Testis (tissue), 2 donors: Measurements from ENCODE around the gene ZFPM1.

Experiments used
- CTCF ChIP-seq, 3 experiments: fragments of 450-650 bp in 2 of 3; fragments of 200-600 bp in 1 of 3; sonication (generic) in 1 of 3; IDR thresholded peaks; one replicate each; pipeline ENCODE4 v1.5.1; 2016 to 2019; ENCODE audit warnings: antibody characterized with exemption in 3 of 3, mild to moderate bottlenecking in 2 of 3, moderate library complexity in 1 of 3
- POLR2A ChIP-seq: fragments of 450-650 bp; IDR thresholded peaks from one replicate; pipeline ENCODE4 v1.6.1; 2017; ENCODE audit warnings: antibody characterized with exemption, mild to moderate bottlenecking, moderate library complexity

GRCh38 chr16:88568710-88569613, 115.9 kb downstream of the ZFPM1 start:
- TF ChIP-seq CTCF (IDR thresholded peaks at IDR 0.05): no peak
- TF ChIP-seq POLR2A: no peak
